NCI-H510A (cell line): ENCODE measurements around the gene EGLN3.
"Not testable (repeated sequence)": the region's sequence is repeated elsewhere in the genome, so short reads cannot be mapped to it uniquely, and the experiment has no call there.

Experiments used
- DNase-seq: peaks from one replicate; lab custom pipeline; 2025; lab: John Stamatoyannopoulos, UW

EGLN3 gene

GRCh38 chr14:33934938-33935337 lies 15.9 kb downstream of the EGLN3 start:
- DNase-seq: no peak

- DNase-seq: no peak
These were observed 16.7 kb downstream of the EGLN3 start for GRCh38 chr14:33934043-33934750.

GRCh38 chr14:33933386-33933933 lies 17.4 kb downstream of the EGLN3 start:
- DNase-seq: no peak

DNA sequence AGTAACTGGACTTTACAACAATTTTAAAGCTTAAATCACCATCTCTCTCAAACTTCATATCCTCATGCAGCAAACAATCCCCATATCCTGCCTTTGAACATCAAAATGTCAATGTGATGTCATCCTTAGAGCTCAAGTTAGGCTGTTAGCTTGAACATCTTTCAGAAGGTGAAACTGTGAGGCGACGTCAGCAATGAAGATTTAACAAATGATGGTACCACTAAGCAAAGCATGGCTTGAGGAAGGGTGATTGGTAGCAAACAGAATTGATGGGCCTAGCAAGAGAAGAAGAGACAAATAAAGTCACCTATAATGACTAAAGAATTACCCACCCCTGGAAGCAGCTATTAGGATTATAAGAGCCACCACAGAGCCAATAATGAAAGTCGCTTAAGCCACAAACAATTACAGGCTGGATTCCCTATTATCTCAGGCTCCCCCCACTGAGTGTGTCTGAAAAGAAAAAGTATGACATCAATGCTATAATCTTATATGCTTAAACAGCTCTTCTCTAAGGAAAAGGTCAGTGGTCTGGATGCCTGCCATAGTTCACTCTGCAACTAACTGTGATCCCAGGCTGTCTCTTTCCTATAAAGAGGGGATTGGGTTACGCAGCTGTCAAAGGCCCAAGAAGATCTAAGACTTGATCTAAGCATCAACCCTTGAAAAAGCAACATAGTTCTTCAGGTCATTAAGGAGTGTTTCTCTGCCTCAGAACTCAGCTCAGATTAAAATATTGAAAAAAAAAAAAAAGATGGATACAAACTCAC lies 18.1 kb downstream of the EGLN3 start:
- DNase-seq: no peak

- no peak for DNase-seq
These were observed 18.8 kb downstream of the EGLN3 start for GRCh38 chr14:33932033-33932432.

GRCh38 chr14:33931461-33931860 lies 19.4 kb downstream of the EGLN3 start:
- no peak for DNase-seq

DNA sequence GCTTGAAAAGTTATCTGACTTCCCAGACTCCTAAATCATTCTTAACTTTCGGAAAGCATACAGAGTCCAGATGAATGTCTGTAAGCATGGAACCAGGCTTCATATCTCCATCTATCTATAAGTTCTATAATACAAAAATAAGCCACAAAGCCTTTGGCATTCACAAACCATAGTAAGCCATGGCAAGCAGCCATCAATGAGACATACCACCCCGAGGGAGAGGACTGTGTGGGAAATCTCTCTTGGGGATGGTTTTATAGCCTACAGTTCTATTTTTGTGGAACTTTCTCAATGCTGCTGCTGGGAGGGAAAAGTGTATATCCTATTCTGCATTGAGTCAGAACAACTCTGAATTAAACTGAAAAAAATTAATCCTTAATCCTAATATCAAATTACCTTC lies 20.4 kb downstream of the EGLN3 start:
- no peak for DNase-seq

- no peak for DNase-seq
These were observed 21.0 kb downstream of the EGLN3 start for GRCh38 chr14:33929799-33930408.

- no peak for DNase-seq
These were observed 22.0 kb downstream of the EGLN3 start for GRCh38 chr14:33928895-33929294.

- no peak for DNase-seq
These were observed 22.9 kb downstream of the EGLN3 start for GRCh38 chr14:33927944-33928343.

GRCh38 chr14:33926967-33927366 lies 23.9 kb downstream of the EGLN3 start:
- not testable (repeated sequence) for DNase-seq

- no peak for DNase-seq
These were observed 24.9 kb downstream of the EGLN3 start for GRCh38 chr14:33925946-33926345.

DNA sequence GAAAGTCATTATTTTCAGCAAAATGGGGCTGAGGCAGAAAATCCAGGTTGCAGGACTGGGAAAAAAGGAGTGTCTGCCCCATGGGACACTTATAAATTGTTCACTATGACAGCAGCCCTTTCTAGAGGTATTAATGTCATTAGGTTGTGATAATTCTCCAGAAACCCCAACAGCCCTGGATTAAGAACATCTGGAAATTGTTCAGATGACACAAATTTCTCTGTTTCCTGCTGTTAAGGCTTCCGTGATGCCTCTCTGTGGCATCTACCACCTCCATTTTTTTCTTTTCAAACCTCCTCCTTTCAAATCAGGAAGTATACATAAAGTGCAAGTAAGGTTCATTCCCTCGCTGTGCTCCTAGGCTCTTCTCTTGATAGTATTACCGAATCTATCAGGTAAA lies 25.6 kb downstream of the EGLN3 start:
- no peak for DNase-seq

- no peak for DNase-seq
These were observed 26.2 kb downstream of the EGLN3 start for GRCh38 chr14:33924566-33925100.

DNA sequence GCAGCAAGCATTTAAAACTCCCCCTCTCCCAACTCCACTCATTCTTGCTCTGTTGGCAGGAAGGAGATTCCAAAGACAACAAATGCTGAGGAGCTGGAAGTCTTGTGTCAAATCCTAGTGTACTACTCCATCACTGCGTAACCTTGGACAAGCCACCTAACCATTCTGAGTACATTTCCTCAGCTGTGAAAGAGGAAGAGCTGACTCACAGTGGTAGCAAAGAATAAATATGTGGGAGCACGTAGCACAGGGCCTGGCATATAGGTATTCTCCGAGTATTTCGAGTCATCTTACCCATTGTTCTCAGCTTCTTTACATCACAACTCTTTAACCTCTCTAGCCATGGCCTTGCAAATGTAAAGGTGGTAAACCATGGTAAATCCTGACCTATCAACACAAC lies 28.7 kb downstream of the EGLN3 start:
- DNase-seq: no peak

DNA sequence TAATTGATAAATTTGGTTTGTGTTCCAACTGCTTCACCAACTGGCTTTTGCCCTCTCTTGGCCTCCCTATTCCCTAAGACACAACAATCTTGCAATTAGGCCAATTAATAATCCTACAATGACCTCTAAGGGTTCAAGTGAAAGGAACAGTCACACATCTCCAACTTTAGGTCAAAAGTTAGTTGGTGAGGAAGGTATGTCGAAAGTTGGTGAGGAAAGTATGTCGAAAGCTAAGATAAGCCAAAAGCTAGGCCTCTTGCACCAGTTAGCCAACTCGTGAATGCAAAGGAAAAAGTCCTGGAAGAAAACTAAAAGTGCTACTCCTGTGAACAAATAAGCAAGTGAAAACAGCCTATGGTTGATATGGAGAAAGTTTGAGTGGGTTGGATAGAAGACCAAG lies 32.6 kb downstream of the EGLN3 start:
- no peak for DNase-seq

GRCh38 chr14:33917661-33918060 lies 33.2 kb downstream of the EGLN3 start:
- DNase-seq: no peak

DNA sequence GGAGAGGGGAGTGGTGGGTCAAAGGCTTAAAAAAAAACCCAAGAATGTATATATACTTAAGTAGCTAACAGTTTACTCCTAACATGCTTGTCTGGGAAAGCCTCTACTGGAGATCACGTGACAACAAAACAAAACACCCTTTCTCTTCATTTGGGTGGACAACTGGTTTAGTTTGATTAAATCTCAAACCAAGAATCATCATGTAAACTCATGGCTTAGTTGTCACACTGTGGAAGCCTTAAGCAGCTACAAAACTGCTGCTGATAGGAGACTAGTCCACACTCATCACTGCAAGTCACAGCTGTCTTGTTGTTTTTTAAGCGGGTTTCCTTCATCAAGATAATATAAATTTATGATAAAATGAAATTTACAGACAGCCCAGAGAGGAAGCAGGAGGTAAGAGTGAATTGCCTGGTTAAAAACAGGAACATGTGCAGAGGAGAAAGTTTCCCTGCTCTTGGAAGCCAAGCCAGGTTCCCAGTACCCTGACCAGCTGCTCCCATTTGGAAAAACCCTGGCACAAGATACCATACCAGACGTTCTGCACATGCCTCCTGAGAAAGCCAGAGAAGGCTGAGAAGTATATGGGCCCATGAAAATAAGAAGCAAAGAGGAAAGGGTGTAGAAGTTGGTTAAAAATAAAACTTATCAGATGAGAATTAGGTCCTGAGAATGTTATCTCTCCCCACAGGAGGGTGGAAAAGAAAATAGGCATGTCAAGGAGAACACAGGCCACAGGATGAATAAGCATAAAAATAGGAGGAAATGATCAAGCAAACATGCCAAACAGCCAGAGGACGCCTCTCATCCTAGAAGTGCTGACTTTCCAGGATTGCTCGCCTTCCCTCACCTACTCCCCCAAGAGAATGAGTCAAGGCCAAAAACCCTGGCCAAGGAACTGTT lies 34.0 kb downstream of the EGLN3 start:
- no peak for DNase-seq

DNA sequence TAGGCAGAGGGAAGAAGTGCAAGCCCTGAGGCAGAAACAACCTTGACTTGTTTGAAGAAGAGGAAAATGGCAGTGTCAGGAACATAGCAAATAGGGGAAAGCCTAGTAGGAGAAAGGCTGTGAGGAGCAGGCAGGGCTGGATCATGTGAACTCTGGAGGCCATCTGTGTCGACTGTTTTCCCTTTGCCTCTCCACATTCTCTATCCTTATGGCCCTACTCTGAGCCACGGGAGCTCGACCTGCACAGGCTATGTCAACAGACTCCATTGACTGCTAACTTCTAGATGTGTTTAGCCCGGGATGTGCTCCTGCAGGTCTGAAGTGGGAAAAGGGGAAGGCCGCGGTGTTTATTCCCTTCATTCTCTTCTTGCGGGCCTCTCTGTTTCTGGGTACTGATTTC lies 35.2 kb downstream of the EGLN3 start:
- DNase-seq: no peak

DNA sequence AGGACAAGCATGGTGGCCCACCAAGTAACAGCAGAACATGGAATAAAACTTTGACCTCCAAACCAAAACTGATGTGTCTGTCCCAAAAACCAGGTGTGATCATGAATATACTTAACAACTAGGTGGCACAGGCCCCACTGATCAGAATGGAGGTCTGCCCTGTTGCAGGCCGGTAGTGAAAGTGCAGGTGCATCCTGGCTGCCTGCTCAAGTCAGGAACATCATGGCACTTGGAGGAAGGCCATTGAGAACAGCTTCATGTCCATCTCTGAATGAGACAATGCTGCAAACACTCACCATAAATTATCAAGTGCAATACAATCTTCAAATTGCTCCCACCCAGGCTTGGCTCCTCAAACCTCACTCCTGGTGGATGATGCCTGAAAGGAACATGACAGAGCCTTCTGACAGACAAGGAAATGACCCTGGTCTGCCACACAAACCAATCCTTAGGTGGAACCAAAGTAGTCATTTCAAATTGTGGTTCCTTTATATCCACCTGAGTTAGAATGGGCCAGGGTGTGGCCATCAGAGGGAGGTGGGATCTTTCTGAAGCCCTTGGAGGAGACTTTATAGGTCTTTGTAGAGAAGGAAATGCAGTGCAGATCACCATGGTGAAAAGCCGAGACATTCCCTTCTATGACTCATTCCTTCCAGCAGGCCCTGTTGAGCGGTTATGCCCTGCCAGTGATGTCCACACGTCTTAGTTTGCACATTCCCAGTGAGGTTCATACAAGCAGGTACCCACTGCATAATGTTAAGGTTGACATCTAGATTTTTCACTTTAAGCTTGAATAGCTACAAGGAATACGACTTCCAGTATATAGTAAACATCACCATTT lies 36.0 kb downstream of the EGLN3 start:
- DNase-seq: no peak

GRCh38 chr14:33911046-33911445 lies 39.8 kb downstream of the EGLN3 start:
- no peak for DNase-seq
